ENCODE measurements around the gene RFC5.

DNA sequence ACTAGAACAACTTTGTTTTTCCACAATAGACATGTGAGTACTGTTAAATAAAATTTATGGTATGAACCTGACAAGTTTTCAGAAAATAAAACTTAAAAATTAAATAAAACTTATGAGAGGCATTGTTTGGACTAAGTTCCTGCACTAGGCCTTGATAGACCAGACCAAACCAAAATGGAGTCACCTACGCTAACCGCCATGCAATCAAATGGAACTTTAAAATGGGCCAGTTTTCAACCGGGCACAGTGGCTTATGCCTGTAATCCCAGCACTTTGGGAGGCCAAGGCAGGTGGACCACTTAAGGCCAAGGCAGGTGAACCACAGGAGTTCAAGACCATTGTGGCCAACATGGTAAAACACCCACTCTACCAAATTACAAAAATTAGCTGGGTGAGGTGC is 5.1 kb upstream of the RFC5 start:
- TF ChIP-seq, protein P1, sequence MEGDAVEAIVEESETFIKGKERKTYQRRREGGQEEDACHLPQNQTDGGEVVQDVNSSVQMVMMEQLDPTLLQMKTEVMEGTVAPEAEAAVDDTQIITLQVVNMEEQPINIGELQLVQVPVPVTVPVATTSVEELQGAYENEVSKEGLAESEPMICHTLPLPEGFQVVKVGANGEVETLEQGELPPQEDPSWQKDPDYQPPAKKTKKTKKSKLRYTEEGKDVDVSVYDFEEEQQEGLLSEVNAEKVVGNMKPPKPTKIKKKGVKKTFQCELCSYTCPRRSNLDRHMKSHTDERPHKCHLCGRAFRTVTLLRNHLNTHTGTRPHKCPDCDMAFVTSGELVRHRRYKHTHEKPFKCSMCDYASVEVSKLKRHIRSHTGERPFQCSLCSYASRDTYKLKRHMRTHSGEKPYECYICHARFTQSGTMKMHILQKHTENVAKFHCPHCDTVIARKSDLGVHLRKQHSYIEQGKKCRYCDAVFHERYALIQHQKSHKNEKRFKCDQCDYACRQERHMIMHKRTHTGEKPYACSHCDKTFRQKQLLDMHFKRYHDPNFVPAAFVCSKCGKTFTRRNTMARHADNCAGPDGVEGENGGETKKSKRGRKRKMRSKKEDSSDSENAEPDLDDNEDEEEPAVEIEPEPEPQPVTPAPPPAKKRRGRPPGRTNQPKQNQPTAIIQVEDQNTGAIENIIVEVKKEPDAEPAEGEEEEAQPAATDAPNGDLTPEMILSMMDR (IDR thresholded peaks at IDR 0.05) = no peak
- no peak for TF ChIP-seq POLR2AphosphoS5 (IDR thresholded peaks at IDR 0.05)

Data from upper lobe of left lung (tissue), 4 donors.